Type B pancreatic cell (in vitro differentiated cells): ENCODE data around the gene FRMD5. TPM values are rescaled to one million over a fixed set of nuclear protein-coding genes. Genes with fewer than 3 reads are reported as not detected.
A peak's percentile ranks its signal among the peaks of the same experiment; 100 is the strongest.

ENCODE experiments used
- DNase-seq: peaks from one replicate; pipeline ENCODE4 v3.0.0; 2021; ENCODE audit warnings: mixed read lengths; ENCODE audit not compliant: unreplicated experiment; ENCODE audit errors: extremely low spot score
- H3K27ac Mint-ChIP-seq: 2 replicates; pipeline ENCODE4 v1.8.0; 2021; ENCODE audit warnings: mild to moderate bottlenecking, mixed read lengths
- H3K27me3 Mint-ChIP-seq: 2 replicates; pipeline ENCODE4 v1.8.0; 2021; ENCODE audit warnings: mixed read lengths
- H3K36me3 Mint-ChIP-seq: 2 replicates; pipeline ENCODE4 v1.8.0; 2021; ENCODE audit warnings: mixed read lengths
- H3K4me1 Mint-ChIP-seq: one replicate; pipeline ENCODE4 v1.8.0; 2021; ENCODE audit warnings: mixed read lengths; ENCODE audit not compliant: unreplicated experiment
- H3K4me3 Mint-ChIP-seq: 2 replicates; pipeline ENCODE4 v1.8.0; 2021; ENCODE audit warnings: mild to moderate bottlenecking, mixed read lengths
- H3K9me3 Mint-ChIP-seq: 2 replicates; pipeline ENCODE4 v1.8.0; 2021; ENCODE audit warnings: mixed read lengths
- total RNA-seq: library from RNA; stranded (reverse); gene quantifications from 2 replicates; pipeline ENCODE4 v1.2.1, GENCODE V29; 2021; ENCODE audit warnings: low replicate concordance
- TF ChIP-seq, protein P1 (sequence below): fragments of 200-600 bp; sonication (generic); conservative IDR thresholded peaks from 2 replicates; pipeline ENCODE4 v1.5.0; 2021; ENCODE audit warnings: antibody characterized with exemption, mild to moderate bottlenecking

The FRMD5 gene
- total RNA-seq, 1 donor from 2014 or later = 3.8 TPM

GRCh38 chr15:44066211-44066827 lies 128.8 kb downstream of the FRMD5 start:
- H3K27me3 Mint-ChIP-seq = no peaks in the 10 kb centered on the region
- no peak overlapping the region for H3K27ac Mint-ChIP-seq
- no peak for DNase-seq
- no peaks in the 10 kb centered on the region for H3K9me3 Mint-ChIP-seq
- H3K36me3 Mint-ChIP-seq = no peaks in the 10 kb centered on the region
- no peak overlapping the region for H3K4me3 Mint-ChIP-seq
- TF ChIP-seq, protein P1, sequence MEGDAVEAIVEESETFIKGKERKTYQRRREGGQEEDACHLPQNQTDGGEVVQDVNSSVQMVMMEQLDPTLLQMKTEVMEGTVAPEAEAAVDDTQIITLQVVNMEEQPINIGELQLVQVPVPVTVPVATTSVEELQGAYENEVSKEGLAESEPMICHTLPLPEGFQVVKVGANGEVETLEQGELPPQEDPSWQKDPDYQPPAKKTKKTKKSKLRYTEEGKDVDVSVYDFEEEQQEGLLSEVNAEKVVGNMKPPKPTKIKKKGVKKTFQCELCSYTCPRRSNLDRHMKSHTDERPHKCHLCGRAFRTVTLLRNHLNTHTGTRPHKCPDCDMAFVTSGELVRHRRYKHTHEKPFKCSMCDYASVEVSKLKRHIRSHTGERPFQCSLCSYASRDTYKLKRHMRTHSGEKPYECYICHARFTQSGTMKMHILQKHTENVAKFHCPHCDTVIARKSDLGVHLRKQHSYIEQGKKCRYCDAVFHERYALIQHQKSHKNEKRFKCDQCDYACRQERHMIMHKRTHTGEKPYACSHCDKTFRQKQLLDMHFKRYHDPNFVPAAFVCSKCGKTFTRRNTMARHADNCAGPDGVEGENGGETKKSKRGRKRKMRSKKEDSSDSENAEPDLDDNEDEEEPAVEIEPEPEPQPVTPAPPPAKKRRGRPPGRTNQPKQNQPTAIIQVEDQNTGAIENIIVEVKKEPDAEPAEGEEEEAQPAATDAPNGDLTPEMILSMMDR = peak; percentile 79
- no peaks in the 10 kb centered on the region for H3K4me1 Mint-ChIP-seq

GRCh38 chr15:44064706-44065105 lies 130.4 kb downstream of the FRMD5 start:
- Mint-ChIP-seq H3K27me3 (no peaks in the 10 kb centered on the region), H3K9me3 (no peaks in the 10 kb centered on the region), H3K27ac (no peak overlapping the region), H3K36me3 (no peaks in the 10 kb centered on the region), H3K4me1 (no peaks in the 10 kb centered on the region), H3K4me3 (no peak overlapping the region)
- DNase-seq = no peak
- TF ChIP-seq, protein P1 = no peak

GRCh38 chr15:44058126-44058525 lies 136.9 kb downstream of the FRMD5 start:
- TF ChIP-seq, protein P1 = no peak
- no peaks in the 10 kb centered on the region for H3K27me3 Mint-ChIP-seq
- H3K27ac Mint-ChIP-seq = no peak overlapping the region
- H3K4me1 Mint-ChIP-seq = no peaks in the 10 kb centered on the region
- no peaks in the 10 kb centered on the region for H3K9me3 Mint-ChIP-seq
- DNase-seq = no peak
- no peaks in the 10 kb centered on the region for H3K36me3 Mint-ChIP-seq
- no peak overlapping the region for H3K4me3 Mint-ChIP-seq

- TF ChIP-seq, protein P1 = no peak
- Mint-ChIP-seq H3K4me1 (no peaks in the 10 kb centered on the region), H3K36me3 (no peaks in the 10 kb centered on the region), H3K4me3 (no peak overlapping the region), H3K27ac (no peak overlapping the region), H3K27me3 (no peaks in the 10 kb centered on the region), H3K9me3 (no peaks in the 10 kb centered on the region)
- no peak for DNase-seq
These were observed 149.4 kb downstream of the FRMD5 start for GRCh38 chr15:44045661-44046060.

DNA sequence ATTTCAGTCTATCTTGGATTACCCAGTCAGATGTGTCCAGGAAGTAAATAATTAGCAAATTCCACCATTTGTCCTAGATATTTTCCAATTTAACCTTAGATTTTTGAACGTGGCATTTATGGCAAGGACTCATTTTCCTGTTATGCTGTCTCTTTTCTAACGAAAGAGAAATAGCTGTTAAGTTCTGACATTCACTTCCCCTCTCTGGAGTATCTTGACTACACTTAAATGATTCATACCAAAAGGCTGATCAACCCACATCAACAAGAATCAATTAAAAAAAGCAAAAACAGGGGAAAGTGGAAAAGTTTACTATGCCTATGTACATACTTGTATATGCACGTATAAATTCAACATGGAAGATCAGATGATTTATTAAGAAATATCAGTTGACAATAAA lies 149.9 kb downstream of the FRMD5 start:
- TF ChIP-seq, protein P1 = no peak
- Mint-ChIP-seq H3K4me1 (no peaks in the 10 kb centered on the region), H3K9me3 (no peaks in the 10 kb centered on the region), H3K36me3 (no peaks in the 10 kb centered on the region), H3K27ac (no peak overlapping the region), H3K27me3 (no peaks in the 10 kb centered on the region), H3K4me3 (no peak overlapping the region)
- DNase-seq = no peak

DNA sequence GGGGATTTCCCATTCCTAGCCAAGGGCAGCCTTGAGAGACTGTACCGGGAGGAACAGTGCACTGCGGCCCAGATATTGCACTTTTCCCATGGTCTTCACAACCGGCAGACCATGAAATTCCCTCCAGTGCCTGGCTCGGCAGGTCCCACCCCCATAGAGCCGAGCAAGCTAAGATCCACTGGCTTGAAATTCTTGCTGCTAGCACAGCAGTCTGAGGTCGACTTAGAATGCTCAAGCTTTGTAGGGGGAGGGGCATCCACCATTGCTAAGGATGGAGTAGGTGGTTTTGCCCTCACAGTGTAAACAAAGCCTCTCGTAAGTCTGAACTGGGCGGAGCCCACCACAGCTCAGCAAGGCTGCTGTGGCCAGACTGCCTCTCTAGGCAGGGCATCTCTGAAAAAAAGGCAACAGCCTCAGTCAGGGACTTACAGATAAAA lies 156.3 kb downstream of the FRMD5 start:
- H3K27ac Mint-ChIP-seq = no peak overlapping the region
- no peak overlapping the region for H3K4me3 Mint-ChIP-seq

More for the DNA sequence above, 156.3 kb downstream of the FRMD5 start:
- peaks cover 4% of the 10 kb centered on the region for H3K27me3 Mint-ChIP-seq
- H3K9me3 Mint-ChIP-seq = peaks cover 5% of the 10 kb centered on the region
- TF ChIP-seq, protein P1 = no peak
- H3K36me3 Mint-ChIP-seq = peaks cover 3% of the 10 kb centered on the region
- no peaks in the 10 kb centered on the region for H3K4me1 Mint-ChIP-seq
- DNase-seq = no peak
